HG02610 (cell line): ENCODE results near the gene AUTS2.

Experiments used
- ATAC-seq: cut with Tn5 transposase; IDR thresholded peaks from one replicate; pipeline ENCODE4 v1.9.1; 2021; ENCODE audit warnings: mild to moderate bottlenecking, moderate library complexity; ENCODE audit not compliant: unreplicated experiment

AUTS2 gene

GRCh38 chr7:69710768-69711438 is 112.6 kb downstream of the AUTS2 start:
- no peak for ATAC-seq

GRCh38 chr7:69714886-69715576 is 116.8 kb downstream of the AUTS2 start:
- no peak for ATAC-seq

GRCh38 chr7:69717221-69717620 is 118.9 kb downstream of the AUTS2 start:
- no peak for ATAC-seq

- ATAC-seq = no peak
Observed at GRCh38 chr7:69719717-69720116, 121.4 kb downstream of the AUTS2 start.

GRCh38 chr7:69722843-69723242 is 124.6 kb downstream of the AUTS2 start:
- no peak for ATAC-seq

- peak; percentile 48 for ATAC-seq
Observed at GRCh38 chr7:69723663-69724062, 125.4 kb downstream of the AUTS2 start.

GRCh38 chr7:69728304-69728703 is 130.0 kb downstream of the AUTS2 start:
- ATAC-seq = no peak

GRCh38 chr7:69732203-69732602 is 133.9 kb downstream of the AUTS2 start:
- no peak for ATAC-seq

GRCh38 chr7:69735582-69735981 is 137.3 kb downstream of the AUTS2 start:
- no peak for ATAC-seq

- ATAC-seq = no peak
Observed at GRCh38 chr7:69736126-69736810, 138.0 kb downstream of the AUTS2 start.

GRCh38 chr7:69738396-69738951 is 140.2 kb downstream of the AUTS2 start:
- ATAC-seq = peak; percentile 37

GRCh38 chr7:69739190-69739589 is 140.9 kb downstream of the AUTS2 start:
- peak; percentile 75 for ATAC-seq

GRCh38 chr7:69739931-69740431 is 141.7 kb downstream of the AUTS2 start:
- peak; percentile 55 for ATAC-seq

- ATAC-seq = no peak
Observed at GRCh38 chr7:69742237-69742636, 144.0 kb downstream of the AUTS2 start.

GRCh38 chr7:69743436-69743835 is 145.2 kb downstream of the AUTS2 start:
- no peak for ATAC-seq

- no peak for ATAC-seq
Observed at GRCh38 chr7:69744026-69744425, 145.8 kb downstream of the AUTS2 start.

- ATAC-seq = no peak
Observed at GRCh38 chr7:69746383-69746782, 148.1 kb downstream of the AUTS2 start.

- ATAC-seq = no peak
Observed at GRCh38 chr7:69747144-69747543, 148.9 kb downstream of the AUTS2 start.

- ATAC-seq = no peak
Observed at GRCh38 chr7:69748530-69748929, 150.3 kb downstream of the AUTS2 start.

GRCh38 chr7:69749372-69749979 is 151.2 kb downstream of the AUTS2 start:
- no peak for ATAC-seq

- peak; percentile 59 for ATAC-seq
Observed at GRCh38 chr7:69749994-69750393, 151.7 kb downstream of the AUTS2 start.
